ENCODE results near the gene WDR7. TPM values are rescaled to one million over a fixed set of nuclear protein-coding genes. Genes with fewer than 3 reads are reported as not detected.

The WDR7 gene
- total RNA-seq, 1 experiment from 2014 or later: 11.5 TPM

DNA sequence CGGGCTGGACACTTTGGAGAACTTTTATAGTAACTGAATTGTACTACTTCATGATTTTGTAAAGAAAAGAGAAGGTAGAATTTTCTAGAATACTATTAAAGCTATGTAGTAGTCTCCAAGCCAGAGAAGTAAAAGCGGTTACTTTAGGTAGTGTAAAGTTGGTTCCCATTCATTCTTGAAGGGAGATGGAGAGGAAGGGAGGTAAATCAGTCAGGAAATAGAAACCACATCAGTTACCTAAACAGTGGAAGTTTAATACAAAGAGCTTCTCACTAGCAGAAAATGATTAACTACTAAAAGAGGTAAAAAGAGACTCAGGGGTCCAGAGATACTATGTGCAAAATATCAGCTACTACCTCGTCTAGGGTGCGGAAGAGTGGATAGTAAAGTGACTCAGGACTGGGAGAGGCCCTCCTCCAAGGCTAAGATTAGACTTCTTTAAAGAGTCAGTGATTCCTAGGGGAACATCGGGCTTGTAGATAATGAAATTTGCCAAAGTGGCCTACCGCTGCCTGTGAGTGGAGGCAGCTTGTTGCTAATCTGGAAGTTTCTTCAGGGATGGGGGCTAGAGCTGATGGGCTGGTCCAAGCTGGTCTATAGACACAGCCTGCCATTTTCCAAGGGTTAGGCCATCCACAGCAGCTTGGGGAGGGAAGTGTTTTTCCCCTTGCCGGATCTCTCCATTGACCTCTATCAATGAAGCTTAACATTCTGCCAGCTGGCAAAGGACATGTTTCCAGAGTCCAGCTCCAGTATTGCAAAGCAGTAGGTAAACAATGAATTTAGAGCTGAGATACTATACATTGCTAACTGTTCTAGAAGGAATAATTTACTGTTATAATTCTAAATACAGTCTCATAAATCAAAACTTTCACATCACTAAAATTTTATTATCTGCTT, 249.3 kb downstream of the WDR7 start:
- no peaks in the 10 kb centered on the region for H3K79me2 ChIP-seq (ENCODE audit: insufficient read depth, low read length)
- ChIA-PET POLR2A (no interaction called here), RAD21 (ENCODE audit: low non-redundant PET in 1 of 2, low total read pairs in 2 of 2, uncharacterized antibody in 2 of 2, unreplicated experiment in 2 of 2) (no interaction called here), CTCF (no interaction called here)
- no peak overlapping the region for H3K9ac ChIP-seq (ENCODE audit: low read length)
- H3K9me3 ChIP-seq (ENCODE audit: control insufficient read depth in 1 of 2, insufficient read depth in 1 of 2, low read depth in 1 of 2, low read length in 2 of 2): no peaks in the 10 kb centered on the region
- H3K4me1 ChIP-seq (ENCODE audit: control insufficient read depth in 1 of 2, insufficient read depth in 2 of 2, low read length in 2 of 2): peaks cover 0 to 3% of the 10 kb centered on the region in 2 experiments; a peak in 1 of 4 replicates
- H2AFZ ChIP-seq (ENCODE audit: low read depth, low read length, poor library complexity, severe bottlenecking): no peak overlapping the region
- ATAC-seq: no peak
- intact Hi-C loops (cut with micrococcal nuclease): loop anchor here (5.0 kb wide), 1 partner anchor 52 kb away; no protein-coding TSS in a partner anchor
- TF ChIP-seq, protein P1, sequence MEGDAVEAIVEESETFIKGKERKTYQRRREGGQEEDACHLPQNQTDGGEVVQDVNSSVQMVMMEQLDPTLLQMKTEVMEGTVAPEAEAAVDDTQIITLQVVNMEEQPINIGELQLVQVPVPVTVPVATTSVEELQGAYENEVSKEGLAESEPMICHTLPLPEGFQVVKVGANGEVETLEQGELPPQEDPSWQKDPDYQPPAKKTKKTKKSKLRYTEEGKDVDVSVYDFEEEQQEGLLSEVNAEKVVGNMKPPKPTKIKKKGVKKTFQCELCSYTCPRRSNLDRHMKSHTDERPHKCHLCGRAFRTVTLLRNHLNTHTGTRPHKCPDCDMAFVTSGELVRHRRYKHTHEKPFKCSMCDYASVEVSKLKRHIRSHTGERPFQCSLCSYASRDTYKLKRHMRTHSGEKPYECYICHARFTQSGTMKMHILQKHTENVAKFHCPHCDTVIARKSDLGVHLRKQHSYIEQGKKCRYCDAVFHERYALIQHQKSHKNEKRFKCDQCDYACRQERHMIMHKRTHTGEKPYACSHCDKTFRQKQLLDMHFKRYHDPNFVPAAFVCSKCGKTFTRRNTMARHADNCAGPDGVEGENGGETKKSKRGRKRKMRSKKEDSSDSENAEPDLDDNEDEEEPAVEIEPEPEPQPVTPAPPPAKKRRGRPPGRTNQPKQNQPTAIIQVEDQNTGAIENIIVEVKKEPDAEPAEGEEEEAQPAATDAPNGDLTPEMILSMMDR (IDR thresholded peaks at IDR 0.05 in 2 of 3, conservative IDR thresholded peaks at IDR 0.05 in 1 of 3; ENCODE audit: borderline replicate concordance in 1 of 3, insufficient read depth in 1 of 3, low read depth in 2 of 3, low read length in 2 of 3): no peak
- TF ChIP-seq YY1 (IDR thresholded peaks at IDR 0.05; ENCODE audit: extremely low read depth, insufficient replicate concordance, low read depth, low read length) (no peak), EGR1 (IDR thresholded peaks at IDR 0.05; ENCODE audit: low read depth) (no peak), JUND (IDR thresholded peaks at IDR 0.05) (no peak), EZH2 (IDR thresholded peaks at IDR 0.05) (no peak), TCF7L2 (IDR thresholded peaks at IDR 0.05; ENCODE audit: borderline replicate concordance, extremely low read depth, insufficient read depth, insufficient read length) (no peak), POLR2A (IDR thresholded peaks at IDR 0.05; ENCODE audit: borderline replicate concordance, extremely low read depth, insufficient read depth, insufficient read length) (no peak), EZH2phosphoT487 (IDR thresholded peaks at IDR 0.05; ENCODE audit: borderline replicate concordance) (no peak), CEBPB (IDR thresholded peaks at IDR 0.05; ENCODE audit: low read depth) (no peak), POLR2AphosphoS5 (IDR thresholded peaks at IDR 0.05; ENCODE audit: low read depth, low read length) (no peak), SP1 (IDR thresholded peaks at IDR 0.05; ENCODE audit: low read depth) (no peak), ELF1 (IDR thresholded peaks at IDR 0.05; ENCODE audit: borderline replicate concordance, low read depth) (no peak), FOSL1 (IDR thresholded peaks at IDR 0.05; ENCODE audit: low read depth) (no peak), CBX3 (IDR thresholded peaks at IDR 0.05; ENCODE audit: low read depth) (no peak), SRF (IDR thresholded peaks at IDR 0.05; ENCODE audit: low read depth) (no peak), ZNF274 (IDR thresholded peaks at IDR 0.05; ENCODE audit: low read depth, low read length) (no peak)
- TF ChIP-seq, protein P2, sequence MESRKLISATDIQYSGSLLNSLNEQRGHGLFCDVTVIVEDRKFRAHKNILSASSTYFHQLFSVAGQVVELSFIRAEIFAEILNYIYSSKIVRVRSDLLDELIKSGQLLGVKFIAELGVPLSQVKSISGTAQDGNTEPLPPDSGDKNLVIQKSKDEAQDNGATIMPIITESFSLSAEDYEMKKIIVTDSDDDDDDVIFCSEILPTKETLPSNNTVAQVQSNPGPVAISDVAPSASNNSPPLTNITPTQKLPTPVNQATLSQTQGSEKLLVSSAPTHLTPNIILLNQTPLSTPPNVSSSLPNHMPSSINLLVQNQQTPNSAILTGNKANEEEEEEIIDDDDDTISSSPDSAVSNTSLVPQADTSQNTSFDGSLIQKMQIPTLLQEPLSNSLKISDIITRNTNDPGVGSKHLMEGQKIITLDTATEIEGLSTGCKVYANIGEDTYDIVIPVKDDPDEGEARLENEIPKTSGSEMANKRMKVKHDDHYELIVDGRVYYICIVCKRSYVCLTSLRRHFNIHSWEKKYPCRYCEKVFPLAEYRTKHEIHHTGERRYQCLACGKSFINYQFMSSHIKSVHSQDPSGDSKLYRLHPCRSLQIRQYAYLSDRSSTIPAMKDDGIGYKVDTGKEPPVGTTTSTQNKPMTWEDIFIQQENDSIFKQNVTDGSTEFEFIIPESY (IDR thresholded peaks at IDR 0.05; ENCODE audit: extremely low read depth, insufficient replicate concordance, low read length): no peak
- H3K36me3 ChIP-seq (ENCODE audit: control insufficient read depth in 1 of 2, insufficient read depth in 2 of 2, low read length in 2 of 2): no peaks in the 10 kb centered on the region
- no peaks in the 10 kb centered on the region for H3K27me3 ChIP-seq (ENCODE audit: insufficient read depth, low read length)
- H3K4me2 ChIP-seq (ENCODE audit: low read length): no peak overlapping the region
- no peak overlapping the region for H3K4me3 ChIP-seq (replicated peaks in 1 of 2; ENCODE audit: low read depth in 1 of 2, low read length in 2 of 2)
- H4K20me1 ChIP-seq (ENCODE audit: insufficient read depth): no peaks in the 10 kb centered on the region
- no peaks in the 10 kb centered on the region for H3K9me2 ChIP-seq (ENCODE audit: insufficient read depth)
- no peak overlapping the region for H3K27ac ChIP-seq (ENCODE audit: low read depth, low read length)
- BruUV-seq (replicated peaks): no TSS peak
- no peak for DNase-seq (ENCODE audit: low read depth, low spot score)
